ENCODE measurements around the gene LY6G6D. TPM values are rescaled to one million over a fixed set of nuclear protein-coding genes. Genes with fewer than 3 reads are reported as not detected.

The LY6G6D gene
- total RNA-seq, 1 experiment from 2014 or later, result not detected

DNA sequence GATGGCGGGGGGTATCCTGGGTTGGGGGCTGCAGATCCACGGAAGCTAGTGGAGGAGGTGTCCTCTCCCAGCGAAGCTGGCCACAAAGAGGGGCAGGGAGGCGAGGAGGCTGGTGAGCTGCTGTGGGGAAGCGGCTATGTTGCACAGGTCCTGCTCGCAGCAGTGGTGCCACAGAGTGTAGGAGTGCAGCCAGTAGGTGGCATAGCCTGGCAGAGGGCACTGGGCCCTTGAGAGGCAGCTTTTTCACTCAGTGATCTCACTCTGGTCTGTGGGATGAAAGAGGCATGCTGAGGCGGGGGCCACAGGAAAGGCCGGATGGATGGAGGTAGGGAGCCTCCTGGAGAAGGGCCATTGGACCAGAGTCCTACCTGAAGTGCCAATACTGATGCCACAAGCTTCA, 2.9 kb upstream of the LY6G6D start:
- Histone ChIP-seq H2BK20ac (ENCODE audit: low read depth, low read length, poor library complexity, severe bottlenecking) (no peak overlapping the region), H4K91ac (ENCODE audit: insufficient read length, low read depth, low read length) (no peak overlapping the region), H3K23ac (ENCODE audit: insufficient read length, low read depth, low read length) (no peak overlapping the region), H2BK15ac (ENCODE audit: low read depth, low read length) (no peak overlapping the region), H2BK5ac (ENCODE audit: insufficient read length, low read length) (no peak overlapping the region), H4K20me1 (ENCODE audit: control insufficient read depth, insufficient read depth, insufficient read length) (no peaks in the 10 kb centered on the region), H2AK5ac (ENCODE audit: insufficient read length, low read length) (no peak overlapping the region), H2BK120ac (ENCODE audit: low read depth, low read length, poor library complexity, severe bottlenecking) (no peak overlapping the region), H3K79me1 (ENCODE audit: insufficient read depth, low read depth, low read length, poor library complexity, severe bottlenecking) (no peaks in the 10 kb centered on the region), H3K27me3 (ENCODE audit: insufficient read depth, low read length) (no peaks in the 10 kb centered on the region), H3K9ac (ENCODE audit: extremely low read depth, insufficient read length, low read length) (no peak overlapping the region), H3K14ac (ENCODE audit: insufficient read depth, low read length) (no peak overlapping the region), H3K23me2 (ENCODE audit: insufficient read length, low read depth, low read length, poor library complexity, severe bottlenecking) (no peaks in the 10 kb centered on the region), H3K27ac (ENCODE audit: insufficient read length, low read depth, low read length) (no peak overlapping the region), H4K8ac (replicated peaks; ENCODE audit: insufficient read length, low read depth, low read length) (no peak overlapping the region), H3K18ac (ENCODE audit: insufficient read length, low read depth, low read length) (no peak overlapping the region), H3K56ac (ENCODE audit: insufficient read length, low read depth, low read length) (no peak overlapping the region), H2BK12ac (ENCODE audit: insufficient read length, low read depth, low read length) (no peak overlapping the region), H3K9me3 (ENCODE audit: control insufficient read depth, low read depth, low read length) (no peaks in the 10 kb centered on the region), H4K5ac (ENCODE audit: insufficient read length, low read depth, low read length) (no peak overlapping the region), H3K79me2 (ENCODE audit: insufficient read depth, low read length) (no peaks in the 10 kb centered on the region), H3K4ac (ENCODE audit: low read depth, low read length) (no peak overlapping the region), H3T11ph (ENCODE audit: low read length) (no peak overlapping the region), H3K4me1 (ENCODE audit: insufficient read depth, low read length) (peaks cover 5% of the 10 kb centered on the region; the same call in 1 of the 2 replicates), H2AFZ (ENCODE audit: low read length) (no peak overlapping the region), H3K4me2 (ENCODE audit: insufficient read depth, insufficient read length, low read length) (no peak overlapping the region)
- WGBS (ENCODE audit: extremely low coverage, insufficient read length, low lambda C conversion rate), result no CpG with 5 or more reads among the region's 8 CpGs
- Mint-ChIP-seq H3K4me3 (no peak overlapping the region), H3K27ac (peak overlapping the region in 2 of 3 experiments; percentile 29 to 88; a peak in 1 of 7 replicates), H3K27me3 (ENCODE audit: low read depth) (peaks cover 8% of the 10 kb centered on the region), H3K9me3 (no peaks in the 10 kb centered on the region), H3K4me1 (peaks cover 33 to 44% of the 10 kb centered on the region in 2 experiments), H3K36me3 (ENCODE audit: insufficient read depth in 1 of 3, low read depth in 3 of 3) (no peaks in the 10 kb centered on the region)
- TF ChIP-seq, protein P1, sequence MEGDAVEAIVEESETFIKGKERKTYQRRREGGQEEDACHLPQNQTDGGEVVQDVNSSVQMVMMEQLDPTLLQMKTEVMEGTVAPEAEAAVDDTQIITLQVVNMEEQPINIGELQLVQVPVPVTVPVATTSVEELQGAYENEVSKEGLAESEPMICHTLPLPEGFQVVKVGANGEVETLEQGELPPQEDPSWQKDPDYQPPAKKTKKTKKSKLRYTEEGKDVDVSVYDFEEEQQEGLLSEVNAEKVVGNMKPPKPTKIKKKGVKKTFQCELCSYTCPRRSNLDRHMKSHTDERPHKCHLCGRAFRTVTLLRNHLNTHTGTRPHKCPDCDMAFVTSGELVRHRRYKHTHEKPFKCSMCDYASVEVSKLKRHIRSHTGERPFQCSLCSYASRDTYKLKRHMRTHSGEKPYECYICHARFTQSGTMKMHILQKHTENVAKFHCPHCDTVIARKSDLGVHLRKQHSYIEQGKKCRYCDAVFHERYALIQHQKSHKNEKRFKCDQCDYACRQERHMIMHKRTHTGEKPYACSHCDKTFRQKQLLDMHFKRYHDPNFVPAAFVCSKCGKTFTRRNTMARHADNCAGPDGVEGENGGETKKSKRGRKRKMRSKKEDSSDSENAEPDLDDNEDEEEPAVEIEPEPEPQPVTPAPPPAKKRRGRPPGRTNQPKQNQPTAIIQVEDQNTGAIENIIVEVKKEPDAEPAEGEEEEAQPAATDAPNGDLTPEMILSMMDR (conservative IDR thresholded peaks at IDR 0.05), result no peak
- no peak for DNase-seq
